GM19455 (cell line): Measurements from ENCODE around the gene RNF26.

Experiments used
- ATAC-seq: cut with Tn5 transposase; IDR thresholded peaks from one replicate; pipeline ENCODE4 v1.9.1; 2021; ENCODE audit not compliant: unreplicated experiment

RNF26 gene

GRCh38 chr11:119315131-119316015 lies 19.0 kb upstream of the RNF26 start:
- no peak for ATAC-seq

- no peak for ATAC-seq
Measured at GRCh38 chr11:119316016-119316728, 18.2 kb upstream of the RNF26 start.

GRCh38 chr11:119316729-119317591 lies 17.4 kb upstream of the RNF26 start, which contains the start of gene MCAM:
Gene MCAM (minus strand): TSS chr11:119317130. CDS start chr11:119317101, 29 bp downstream.
- ATAC-seq, result no peak

- ATAC-seq, result no peak
Measured at GRCh38 chr11:119317592-119318239, 16.6 kb upstream of the RNF26 start.

- ATAC-seq, result peak; percentile 39
Measured at GRCh38 chr11:119318240-119319135, 15.8 kb upstream of the RNF26 start.

- no peak for ATAC-seq
Measured at GRCh38 chr11:119319136-119319699, 15.1 kb upstream of the RNF26 start.

GRCh38 chr11:119319700-119320239 lies 14.6 kb upstream of the RNF26 start:
- no peak for ATAC-seq

- ATAC-seq, result no peak
Measured at GRCh38 chr11:119320240-119320775, 14.0 kb upstream of the RNF26 start.

- peak; percentile 37 for ATAC-seq
Measured at GRCh38 chr11:119320776-119321524, 13.4 kb upstream of the RNF26 start.

GRCh38 chr11:119322360-119322739 lies 12.0 kb upstream of the RNF26 start:
- no peak for ATAC-seq

- ATAC-seq, result no peak
Measured at GRCh38 chr11:119322921-119323531, 11.3 kb upstream of the RNF26 start.

- ATAC-seq, result no peak
Measured at GRCh38 chr11:119323532-119324033, 10.7 kb upstream of the RNF26 start.

- no peak for ATAC-seq
Measured at GRCh38 chr11:119324189-119324588, 10.1 kb upstream of the RNF26 start.

- ATAC-seq, result no peak
Measured at GRCh38 chr11:119329320-119329719, 5.0 kb upstream of the RNF26 start.

- ATAC-seq, result no peak
Measured at GRCh38 chr11:119330237-119330636, 4.1 kb upstream of the RNF26 start.

GRCh38 chr11:119332111-119332765 lies 2.1 kb upstream of the RNF26 start:
- no peak for ATAC-seq

- no peak for ATAC-seq
Measured at GRCh38 chr11:119335091-119335654, 846 bp downstream of the RNF26 start.
